DOHH2 (cell line): ENCODE results near the gene URGCP.

Source experiments
- H3F3A ChIP-seq: fragments of 200-600 bp; sonication (generic), shearing (Covaris generic); 2 replicates; pipeline ENCODE4 v1.6.0; 2016; ENCODE audit warnings: antibody characterized with exemption, mild to moderate bottlenecking; ENCODE audit not compliant: control insufficient read depth, insufficient read depth
- H3K27ac ChIP-seq: fragments of 200-600 bp; sonication (generic); 2 replicates; pipeline ENCODE4 v1.5.1; 2014; ENCODE audit warnings: low read depth, mild to moderate bottlenecking, low read length, moderate library complexity
- H3K27me3 ChIP-seq: fragments of 200-600 bp; sonication (generic); 2 replicates; pipeline ENCODE4 v1.6.1; 2014; ENCODE audit warnings: mild to moderate bottlenecking, low read length, mixed read lengths; ENCODE audit not compliant: control insufficient read depth
- H3K36me3 ChIP-seq: fragments of 200-600 bp; sonication (generic); 2 replicates; pipeline ENCODE4 v1.6.1; 2014; ENCODE audit warnings: mild to moderate bottlenecking, low read length, moderate library complexity, mixed read lengths; ENCODE audit not compliant: control insufficient read depth
- H3K4me1 ChIP-seq: fragments of 200-600 bp; sonication (generic); 2 replicates; pipeline ENCODE4 v1.6.1; 2014; ENCODE audit warnings: mild to moderate bottlenecking, low read length, mixed read lengths; ENCODE audit not compliant: control insufficient read depth
- H3K4me2 ChIP-seq: fragments of 200-600 bp; sonication (generic); 2 replicates; pipeline ENCODE4 v1.6.0; 2014; ENCODE audit warnings: mild to moderate bottlenecking, low read length, moderate library complexity
- H3K4me3 ChIP-seq: fragments of 200-600 bp; sonication (generic); 2 replicates; pipeline ENCODE4 v1.5.1; 2014; ENCODE audit warnings: mild to moderate bottlenecking, low read length, mixed read lengths
- H3K79me2 ChIP-seq: fragments of 200-600 bp; sonication (generic); 2 replicates; pipeline ENCODE4 v1.6.1; 2014; ENCODE audit warnings: mild to moderate bottlenecking, low read length, mixed read lengths; ENCODE audit not compliant: control insufficient read depth
- H3K9me2 ChIP-seq: fragments of 200-600 bp; sonication (generic); replicated peaks from 2 replicates; pipeline ENCODE4 v1.6.1; 2014; ENCODE audit warnings: mild to moderate bottlenecking, low read length, mixed read lengths; ENCODE audit not compliant: control insufficient read depth
- H3K9me3 ChIP-seq: fragments of 200-600 bp; sonication (generic); 2 replicates; pipeline ENCODE4 v1.6.1; 2014; ENCODE audit warnings: antibody characterized with exemption, low read length, mixed read lengths; ENCODE audit not compliant: control insufficient read depth, insufficient read depth
- H4K20me1 ChIP-seq: fragments of 200-600 bp; sonication (generic); 2 replicates; pipeline ENCODE4 v1.6.0; 2014; ENCODE audit warnings: low read depth, mild to moderate bottlenecking, antibody characterized with exemption, low read length, moderate library complexity; ENCODE audit not compliant: control insufficient read depth, insufficient read depth
- CTCF ChIP-seq: fragments of 200-600 bp; sonication (generic); IDR thresholded peaks from one replicate; pipeline ENCODE4 v1.5.1; 2014; ENCODE audit warnings: antibody characterized with exemption, mild to moderate bottlenecking, low read depth, low read length; ENCODE audit not compliant: poor library complexity, severe bottlenecking
- EZH2phosphoT487 ChIP-seq: fragments of 200-600 bp; sonication (generic); IDR thresholded peaks from 2 replicates; pipeline ENCODE4 v1.6.1; 2017; ENCODE audit warnings: borderline replicate concordance, mild to moderate bottlenecking, antibody characterized with exemption, low read length, moderate library complexity, mixed read lengths

Gene URGCP

GRCh38 chr7:43943417-43944187, 37.2 kb upstream of the URGCP start:
- H3K27me3 ChIP-seq = no peaks in the 10 kb centered on the region
- H3K4me1 ChIP-seq = no peaks in the 10 kb centered on the region
- H3K36me3 ChIP-seq = no peaks in the 10 kb centered on the region
- H3K4me2 ChIP-seq = no peak overlapping the region
- no peaks in the 10 kb centered on the region for H3K79me2 ChIP-seq
- TF ChIP-seq EZH2phosphoT487 = no peak
- TF ChIP-seq CTCF = no peak
- H3F3A ChIP-seq = 0 out of 2 replicates have a peak, but pooled peaks cover 2% of the 10 kb centered on the region
- no peaks in the 10 kb centered on the region; the same call in 1 of the 2 replicates for H4K20me1 ChIP-seq
- no peaks in the 10 kb centered on the region for H3K9me2 ChIP-seq
- no peak overlapping the region for H3K27ac ChIP-seq
- no peak overlapping the region for H3K4me3 ChIP-seq
- no peaks in the 10 kb centered on the region for H3K9me3 ChIP-seq

GRCh38 chr7:43942997-43943396, 36.6 kb upstream of the URGCP start:
- 0 out of 2 replicates have a peak, but pooled peaks cover 2% of the 10 kb centered on the region for H3F3A ChIP-seq
- H4K20me1 ChIP-seq = no peaks in the 10 kb centered on the region; the same call in 1 of the 2 replicates
- H3K79me2 ChIP-seq = no peaks in the 10 kb centered on the region
- H3K9me2 ChIP-seq = no peaks in the 10 kb centered on the region
- H3K27ac ChIP-seq = no peak overlapping the region
- H3K9me3 ChIP-seq = no peaks in the 10 kb centered on the region
- H3K27me3 ChIP-seq = no peaks in the 10 kb centered on the region
- no peaks in the 10 kb centered on the region for H3K4me1 ChIP-seq
- no peak overlapping the region for H3K4me3 ChIP-seq
- H3K36me3 ChIP-seq = no peaks in the 10 kb centered on the region
- no peak overlapping the region for H3K4me2 ChIP-seq
- peak; percentile 28 for TF ChIP-seq CTCF
- TF ChIP-seq EZH2phosphoT487 = no peak

- H3K9me2 ChIP-seq = no peaks in the 10 kb centered on the region
- no peak overlapping the region for H3K27ac ChIP-seq
- H3K4me2 ChIP-seq = no peak overlapping the region
- TF ChIP-seq EZH2phosphoT487 (no peak), CTCF (no peak)
- no peaks in the 10 kb centered on the region; the same call in 1 of the 2 replicates for H4K20me1 ChIP-seq
- no peaks in the 10 kb centered on the region for H3K36me3 ChIP-seq
- H3K27me3 ChIP-seq = no peaks in the 10 kb centered on the region
- H3K79me2 ChIP-seq = no peaks in the 10 kb centered on the region
- no peak overlapping the region for H3K4me3 ChIP-seq
- no peaks in the 10 kb centered on the region for H3K9me3 ChIP-seq
- H3F3A ChIP-seq = 0 out of 2 replicates have a peak, but pooled peaks cover 2% of the 10 kb centered on the region
- no peaks in the 10 kb centered on the region for H3K4me1 ChIP-seq
Measured at GRCh38 chr7:43942250-43942649, 35.9 kb upstream of the URGCP start.
